ENCODE results near the gene PCDHGA12. TPM values are rescaled to one million over a fixed set of nuclear protein-coding genes. Genes with fewer than 3 reads are reported as not detected.
A peak's percentile ranks its signal among the peaks of the same experiment; 100 is the strongest.
"Not testable (repeated sequence)": the region's sequence is repeated elsewhere in the genome, so short reads cannot be mapped to it uniquely, and the experiment has no call there.

Gene PCDHGA12
- total and polyA plus RNA-seq, 12 donors = 1.6 to 9.2 (median 5.9) TPM

GRCh38 chr5:141413540-141414069 is 16.7 kb upstream of the PCDHGA12 start:
- peaks cover 0 to 56% (median 0%) of the 10 kb centered on the region in 9 donors for H3K36me3 ChIP-seq
- intact Hi-C loops (cut with DNase I) = loop anchor here in 4 of 10 donors (5.0 to 10.0 kb wide), 4 partner anchors 111 to 199 kb away; partner anchors contain the start of gene PCDHB13 (in 1 of the 4)
- TF ChIP-seq, protein P1, sequence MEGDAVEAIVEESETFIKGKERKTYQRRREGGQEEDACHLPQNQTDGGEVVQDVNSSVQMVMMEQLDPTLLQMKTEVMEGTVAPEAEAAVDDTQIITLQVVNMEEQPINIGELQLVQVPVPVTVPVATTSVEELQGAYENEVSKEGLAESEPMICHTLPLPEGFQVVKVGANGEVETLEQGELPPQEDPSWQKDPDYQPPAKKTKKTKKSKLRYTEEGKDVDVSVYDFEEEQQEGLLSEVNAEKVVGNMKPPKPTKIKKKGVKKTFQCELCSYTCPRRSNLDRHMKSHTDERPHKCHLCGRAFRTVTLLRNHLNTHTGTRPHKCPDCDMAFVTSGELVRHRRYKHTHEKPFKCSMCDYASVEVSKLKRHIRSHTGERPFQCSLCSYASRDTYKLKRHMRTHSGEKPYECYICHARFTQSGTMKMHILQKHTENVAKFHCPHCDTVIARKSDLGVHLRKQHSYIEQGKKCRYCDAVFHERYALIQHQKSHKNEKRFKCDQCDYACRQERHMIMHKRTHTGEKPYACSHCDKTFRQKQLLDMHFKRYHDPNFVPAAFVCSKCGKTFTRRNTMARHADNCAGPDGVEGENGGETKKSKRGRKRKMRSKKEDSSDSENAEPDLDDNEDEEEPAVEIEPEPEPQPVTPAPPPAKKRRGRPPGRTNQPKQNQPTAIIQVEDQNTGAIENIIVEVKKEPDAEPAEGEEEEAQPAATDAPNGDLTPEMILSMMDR (IDR thresholded peaks at IDR 0.05) = no peak
- peak overlapping the region in 8 of 10 donors; percentile 9 to 48 (median 36) for H3K4me3 ChIP-seq
- H3K27me3 ChIP-seq = peaks cover 0 to 96% (median 0%) of the 10 kb centered on the region in 7 donors
- WGBS, 2 donors = 23 to 26% methylated on average over 25 of the region's 25 CpGs
- ATAC-seq (peak in 4 of 8 donors; percentile 12 to 57 (median 24)), DNase-seq (no peak)
- H3K4me1 ChIP-seq = peaks cover 0 to 25% (median 5%) of the 10 kb centered on the region in 9 donors
- H3K27ac ChIP-seq = peak overlapping the region in 1 of 10 donors; percentile 1
- peaks cover 0 to 100% (median 45%) of the 10 kb centered on the region in 11 donors for H3K9me3 ChIP-seq

DNA sequence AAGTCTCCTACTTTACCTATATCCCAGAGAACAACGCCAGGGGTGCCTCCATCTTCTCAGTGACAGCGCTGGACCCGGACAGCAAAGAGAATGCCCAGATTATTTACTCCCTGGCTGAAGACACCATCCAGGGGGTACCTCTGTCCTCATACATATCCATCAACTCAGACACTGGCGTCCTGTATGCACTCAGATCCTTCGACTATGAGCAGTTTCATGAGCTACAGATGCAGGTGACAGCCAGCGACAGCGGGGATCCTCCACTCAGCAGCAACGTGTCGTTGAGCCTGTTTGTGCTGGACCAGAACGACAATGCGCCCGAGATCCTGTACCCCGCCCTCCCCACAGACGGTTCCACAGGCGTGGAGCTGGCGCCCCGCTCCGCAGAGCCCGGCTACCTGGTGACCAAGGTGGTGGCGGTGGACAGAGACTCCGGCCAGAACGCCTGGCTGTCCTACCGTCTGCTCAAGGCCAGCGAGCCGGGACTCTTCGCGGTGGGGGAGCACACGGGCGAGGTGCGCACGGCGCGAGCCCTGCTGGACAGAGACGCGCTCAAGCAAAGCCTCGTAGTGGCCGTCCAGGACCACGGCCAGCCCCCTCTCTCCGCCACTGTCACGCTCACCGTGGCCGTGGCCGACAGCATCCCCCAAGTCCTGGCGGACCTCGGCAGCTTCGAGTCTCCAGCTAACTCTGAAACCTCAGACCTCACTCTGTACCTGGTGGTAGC is 15.6 kb upstream of the PCDHGA12 start:
- Histone ChIP-seq H3K4me1 (peaks cover 0 to 25% (median 5%) of the 10 kb centered on the region in 9 donors), H3K36me3 (peaks cover 0 to 56% (median 0%) of the 10 kb centered on the region in 9 donors), H3K9me3 (peaks cover 0 to 100% (median 45%) of the 10 kb centered on the region in 11 donors), H3K27me3 (peaks cover 0 to 96% (median 0%) of the 10 kb centered on the region in 7 donors)
- not testable (repeated sequence) for H3K27ac ChIP-seq, H3K4me3 ChIP-seq, ATAC-seq, DNase-seq
- WGBS, 2 donors = 45 to 58% methylated on average over 41 to 46 of the region's 46 CpGs
- intact Hi-C loops (cut with DNase I) = loop anchor here in 8 of 10 donors (5.0 to 10.0 kb wide), 7 partner anchors 108 to 200 kb away; partner anchors contain the start of gene PCDHB13 (in 1 of the 8)

DNA sequence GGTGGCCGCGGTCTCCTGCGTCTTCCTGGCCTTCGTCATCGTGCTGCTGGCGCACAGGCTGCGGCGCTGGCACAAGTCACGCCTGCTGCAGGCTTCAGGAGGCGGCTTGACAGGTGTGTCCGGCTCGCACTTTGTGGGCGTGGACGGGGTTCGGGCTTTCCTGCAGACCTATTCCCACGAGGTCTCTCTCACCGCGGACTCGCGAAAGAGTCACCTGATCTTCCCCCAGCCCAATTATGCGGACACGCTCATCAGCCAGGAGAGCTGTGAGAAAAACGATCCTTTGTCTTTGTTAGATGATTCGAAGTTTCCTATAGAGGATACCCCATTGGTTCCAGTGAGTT is 15.1 kb upstream of the PCDHGA12 start:
- H3K4me1 ChIP-seq = peaks cover 0 to 25% (median 5%) of the 10 kb centered on the region in 9 donors
- peaks cover 0 to 96% (median 0%) of the 10 kb centered on the region in 7 donors for H3K27me3 ChIP-seq
- not testable (repeated sequence) for H3K27ac ChIP-seq, ATAC-seq, H3K4me3 ChIP-seq, DNase-seq
- 43 to 45% methylated on average over 24 of the region's 24 CpGs for WGBS, 2 donors
- H3K9me3 ChIP-seq = peaks cover 0 to 100% (median 45%) of the 10 kb centered on the region in 11 donors
- H3K36me3 ChIP-seq = peaks cover 0 to 53% (median 0%) of the 10 kb centered on the region in 9 donors
- intact Hi-C loops (cut with DNase I) = loop anchor here in 8 of 10 donors (5.0 to 10.0 kb wide), 7 partner anchors 107 to 200 kb away; partner anchors contain the start of gene PCDHB13 (in 1 of the 8)

DNA sequence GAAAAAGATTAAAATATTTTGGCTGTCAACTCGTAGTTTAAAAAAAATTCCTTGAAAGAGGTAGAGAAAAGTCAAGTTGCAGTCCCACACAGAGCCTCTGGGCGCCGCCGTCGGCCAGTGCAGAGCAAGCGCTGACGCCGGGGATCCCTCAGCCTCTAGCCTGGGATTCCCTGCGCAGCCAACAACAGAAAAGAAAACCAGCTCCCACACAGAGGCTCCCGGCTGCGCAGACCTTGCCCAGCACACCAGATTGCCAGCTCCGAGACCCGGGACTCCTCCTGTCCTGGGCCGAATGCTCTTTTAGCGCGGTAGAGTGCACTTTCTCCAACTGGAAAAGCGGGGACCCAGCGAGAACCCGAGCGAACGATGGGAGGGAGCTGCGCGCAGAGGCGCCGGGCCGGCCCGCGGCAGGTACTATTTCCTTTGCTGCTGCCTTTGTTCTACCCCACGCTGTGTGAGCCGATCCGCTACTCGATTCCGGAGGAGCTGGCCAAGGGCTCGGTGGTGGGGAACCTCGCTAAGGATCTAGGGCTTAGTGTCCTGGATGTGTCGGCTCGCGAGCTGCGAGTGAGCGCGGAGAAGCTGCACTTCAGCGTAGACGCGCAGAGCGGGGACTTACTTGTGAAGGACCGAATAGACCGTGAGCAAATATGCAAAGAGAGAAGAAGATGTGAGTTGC is 12.7 kb upstream of the PCDHGA12 start, which contains the start of gene PCDHGB7:
Gene PCDHGB7, plus strand, starts transcription at position 184 of the 679 bp plus-strand sequence. Its CDS starts 183 bp downstream, at position 367.
- Histone ChIP-seq H3K27ac (peak within 1 kb of the TSS in 9 of 10 donors; percentile 30 to 78 (median 56)), H3K36me3 (peaks cover 0 to 42% (median 0%) of the 10 kb centered on the region in 9 donors), H3K4me3 (peak within 1 kb of the TSS; percentile 20 to 55 (median 51)), H3K27me3 (peaks cover 0 to 100% (median 0%) of the 10 kb centered on the region in 7 donors), H3K4me1 (peaks cover 0 to 37% (median 5%) of the 10 kb centered on the region in 9 donors), H3K9me3 (peaks cover 0 to 100% (median 63%) of the 10 kb centered on the region in 11 donors)
- WGBS, 2 donors = 12 to 13% methylated on average over 40 to 46 of the region's 47 CpGs
- intact Hi-C loops (cut with DNase I) = loop anchor here in 9 of 10 donors (1.0 to 10.0 kb wide), 9 partner anchors 105 to 203 kb away; partner anchors contain the start of gene PCDHB13 (in 1 of the 9)
- ATAC-seq (peak; percentile 90 to 94 (median 94)), DNase-seq (peak; percentile 66 to 79)
- TF ChIP-seq, protein P1 (IDR thresholded peaks at IDR 0.05) = peak; percentile 62 to 83 (median 76)

Measured in heart right ventricle (tissue), 16 donors.